HUDEP-2 (cell line): ENCODE data around the gene ADD3.
A peak's percentile ranks its signal among the peaks of the same experiment; 100 is the strongest.
"Not testable (repeated sequence)": the region's sequence is repeated elsewhere in the genome, so short reads cannot be mapped to it uniquely, and the experiment has no call there.

Source experiments
- DNase-seq, 76 experiments: peaks; one replicate each; lab custom pipeline; 2025; ENCODE audit not compliant: unreplicated experiment in 76 of 76; lab: John Stamatoyannopoulos, UW

ADD3 gene

DNA sequence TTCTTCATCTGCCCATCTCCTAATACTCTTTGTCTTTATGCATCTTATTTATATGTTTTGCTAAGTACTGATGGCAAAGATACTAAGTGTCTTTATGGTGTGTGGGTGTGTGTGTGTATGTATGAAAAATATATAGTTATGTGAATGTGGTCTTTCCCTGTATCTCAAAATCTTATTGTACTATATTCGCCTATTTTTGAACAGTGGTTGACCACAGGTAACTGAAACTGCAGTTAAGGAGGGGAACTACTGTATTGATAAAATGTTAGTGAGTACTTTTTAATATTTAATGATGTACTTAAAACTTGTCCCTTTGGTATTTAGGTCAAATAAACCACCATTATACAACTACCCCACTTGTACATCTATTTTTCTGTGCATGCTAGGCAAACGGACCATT is 85.9 kb downstream of the ADD3 start:
- DNase-seq = no peak

GRCh38 chr10:110094786-110095185 is 87.0 kb downstream of the ADD3 start:
- DNase-seq = no peak

DNA sequence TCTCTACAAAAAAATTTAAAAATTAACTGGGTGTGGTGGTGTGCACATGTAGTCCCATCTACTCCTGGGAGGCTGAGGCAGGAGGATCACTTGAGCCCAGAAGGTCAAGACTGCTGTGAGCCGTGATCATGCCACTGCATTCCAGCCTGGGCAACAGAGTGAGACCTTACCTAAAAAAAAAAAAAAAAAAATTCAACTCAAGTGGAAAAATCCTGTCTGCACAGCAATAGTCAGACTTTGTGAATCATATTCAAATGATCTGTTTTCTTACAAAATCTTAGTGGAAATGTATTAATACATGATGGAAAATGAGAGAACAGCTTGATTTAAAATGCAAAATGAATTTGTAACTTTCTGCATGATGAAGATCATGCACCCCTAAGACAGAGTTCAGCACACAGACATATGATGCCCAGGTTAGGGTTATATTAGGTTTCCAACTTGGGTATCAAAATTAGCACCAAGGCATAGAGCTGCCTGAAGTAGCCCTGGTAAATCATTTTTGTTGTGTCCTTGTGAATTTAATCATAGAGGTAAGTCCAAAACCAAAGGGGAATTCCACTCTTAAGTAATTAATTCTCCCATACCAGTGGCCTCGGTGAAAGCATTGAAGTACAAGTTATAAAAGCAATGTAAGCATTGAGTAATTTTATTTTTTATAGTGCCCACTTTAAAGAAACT is 93.8 kb downstream of the ADD3 start:
- no peak for DNase-seq

DNA sequence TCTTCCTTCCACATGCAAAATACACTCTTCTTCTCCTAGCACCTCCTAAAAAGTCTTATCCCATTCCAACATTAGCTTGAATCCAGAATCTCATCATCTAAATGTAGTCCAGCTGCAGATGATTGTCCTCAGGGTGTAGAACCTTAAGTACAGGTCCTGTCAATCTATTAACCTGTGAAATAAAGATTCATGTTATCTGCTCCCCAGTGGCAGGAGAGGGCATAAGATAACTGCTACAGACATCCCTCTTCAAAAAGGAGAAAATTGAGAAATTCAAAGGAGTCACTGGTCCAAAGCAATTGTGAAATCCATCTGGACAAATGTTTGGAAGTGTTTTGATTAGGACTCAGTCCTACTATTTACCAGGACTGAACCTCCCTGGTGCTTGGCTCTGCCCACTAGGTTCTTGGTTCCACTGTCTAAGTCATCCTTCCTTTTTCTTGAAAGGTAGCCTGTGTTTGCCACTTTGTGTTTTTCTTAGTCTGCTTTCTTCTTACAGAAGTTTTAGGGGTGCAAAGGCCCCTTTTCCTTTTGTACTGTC is 96.2 kb downstream of the ADD3 start:
- no peak for DNase-seq

- no peak for DNase-seq
These were observed 98.1 kb downstream of the ADD3 start for GRCh38 chr10:110105873-110106272.

DNA sequence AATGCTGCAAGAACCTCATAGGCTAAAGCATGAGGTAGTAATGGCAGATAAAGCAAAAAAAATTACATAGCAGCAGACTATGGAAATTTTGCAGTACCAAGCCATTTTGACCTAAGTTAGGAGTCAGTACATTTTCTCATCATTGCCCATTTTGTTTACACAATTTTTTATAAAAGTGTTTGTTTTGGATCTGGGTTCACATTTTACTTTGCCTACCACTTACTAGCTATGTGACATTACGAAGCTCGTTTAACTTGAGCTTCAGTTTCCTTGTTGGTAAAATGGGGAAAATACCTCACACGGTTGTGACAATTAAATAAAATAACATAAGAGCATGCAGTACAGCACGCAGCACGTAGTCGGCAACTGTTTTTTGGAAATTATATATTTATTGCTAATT is 99.6 kb downstream of the ADD3 start:
- no peak for DNase-seq

DNA sequence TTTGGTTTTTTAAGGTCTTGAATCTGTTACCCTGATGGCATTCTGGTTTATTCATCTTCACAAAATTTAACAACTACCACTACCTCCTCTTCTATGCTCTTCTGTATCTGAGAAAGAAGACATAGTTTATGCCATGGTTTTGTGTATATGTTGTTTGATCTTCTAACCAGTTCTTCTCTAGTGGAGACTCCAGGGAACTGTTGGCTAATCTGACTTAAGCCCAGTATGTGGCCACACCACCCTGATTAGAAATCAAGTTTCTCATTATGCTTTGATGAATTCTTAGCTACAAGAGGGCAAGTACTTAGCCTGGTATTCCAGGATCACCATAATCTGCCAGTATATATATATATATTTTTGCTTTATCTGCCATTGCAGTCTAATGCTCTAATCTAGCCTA is 100.1 kb downstream of the ADD3 start:
- DNase-seq = no peak

DNA sequence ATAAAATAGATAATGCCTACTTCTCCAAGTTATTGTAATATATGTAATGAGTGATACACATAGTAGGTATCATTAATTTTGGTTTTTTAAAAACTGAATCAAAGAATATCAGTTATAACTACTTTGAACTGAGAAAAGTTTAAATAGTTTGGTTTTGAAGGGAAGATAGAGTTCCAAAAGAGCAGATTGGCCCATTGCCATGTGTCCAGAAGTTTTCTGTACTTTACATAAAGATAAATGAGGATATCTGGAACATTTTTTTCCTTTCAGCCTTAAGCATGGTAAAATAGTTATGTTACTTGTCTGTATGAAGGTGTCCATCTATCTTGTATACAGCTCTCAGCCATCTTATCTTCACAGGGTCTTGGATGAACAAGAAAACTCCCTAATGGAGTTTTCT is 101.7 kb downstream of the ADD3 start:
- DNase-seq = no peak

GRCh38 chr10:110110338-110110737 is 102.6 kb downstream of the ADD3 start:
- no peak for DNase-seq

- DNase-seq = no peak
These were observed 106.0 kb downstream of the ADD3 start for GRCh38 chr10:110113670-110114337.

DNA sequence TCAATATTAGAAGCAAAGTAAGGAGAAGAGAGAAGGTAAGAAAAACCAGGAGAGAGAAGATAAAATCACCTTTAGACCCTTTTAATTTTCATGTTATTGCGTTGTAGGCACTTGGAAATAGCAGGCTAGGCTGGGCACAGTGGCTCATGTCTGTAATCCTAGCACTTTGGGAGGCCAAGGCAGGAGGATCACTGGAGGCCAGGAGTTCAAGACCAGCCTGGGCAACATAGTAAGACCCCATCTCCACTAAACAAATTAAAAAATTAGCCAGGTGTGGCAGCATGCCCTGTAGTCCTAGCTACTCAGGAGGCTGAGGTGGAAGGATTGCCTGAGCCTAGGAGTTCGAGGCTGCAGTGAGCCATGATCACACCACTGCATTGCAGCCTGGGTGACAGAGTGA is 106.9 kb downstream of the ADD3 start:
- not testable (repeated sequence) for DNase-seq

- DNase-seq = no peak
These were observed 108.2 kb downstream of the ADD3 start for GRCh38 chr10:110115784-110116520.

DNA sequence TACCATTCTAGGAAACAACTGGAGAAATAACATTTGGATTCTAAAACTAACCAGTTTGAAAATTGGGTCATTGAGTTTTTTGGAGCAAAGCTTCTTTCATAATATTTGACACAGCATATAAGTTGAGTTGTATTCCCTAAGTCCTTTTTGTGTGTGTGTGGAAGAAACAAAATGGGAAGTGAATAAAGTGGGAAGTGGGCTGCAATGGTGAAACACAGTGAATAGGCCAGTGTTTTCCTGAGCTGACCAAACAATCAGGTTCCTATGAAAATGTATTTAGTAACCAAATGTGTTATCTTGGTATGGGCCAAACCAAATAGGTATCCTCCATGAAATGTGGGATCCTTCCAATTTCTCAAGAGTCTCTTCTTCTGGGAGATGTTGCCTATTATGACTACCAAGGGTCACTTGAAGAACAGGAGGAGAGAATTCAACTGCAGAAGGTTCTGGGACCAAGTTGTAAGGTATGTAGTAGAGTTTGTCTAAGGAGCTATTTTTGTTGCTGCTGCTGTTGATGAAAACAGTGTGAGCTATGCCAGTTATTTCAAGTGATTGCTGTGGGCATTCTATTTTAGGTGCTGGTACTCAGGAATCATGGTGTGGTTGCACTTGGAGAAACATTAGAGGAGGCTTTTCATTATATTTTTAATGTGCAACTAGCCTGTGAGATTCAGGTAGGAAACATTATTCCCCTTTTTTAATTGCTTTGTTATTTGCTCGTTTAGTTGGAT is 111.3 kb downstream of the ADD3 start:
- no peak for DNase-seq

DNA sequence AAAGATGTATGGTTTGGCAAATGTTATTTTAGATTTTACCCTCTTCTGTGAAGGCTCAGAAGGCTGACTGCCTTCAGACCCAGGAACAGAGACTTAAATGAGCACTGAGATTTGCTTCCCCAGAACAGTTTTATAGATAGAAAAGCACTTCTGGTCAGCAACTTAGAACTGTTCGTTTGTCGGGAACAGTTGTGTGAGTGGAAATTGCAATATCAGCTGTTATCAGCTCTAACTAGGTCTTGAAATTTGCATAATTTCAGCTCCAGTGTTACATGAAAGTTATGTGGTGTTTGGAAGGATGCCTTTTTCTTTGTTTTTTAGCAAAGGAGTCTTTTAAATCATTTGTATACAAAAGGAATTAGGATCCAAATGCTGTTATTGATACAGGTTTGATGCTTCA is 115.8 kb downstream of the ADD3 start:
- DNase-seq = no peak

- DNase-seq = no peak
These were observed 121.7 kb downstream of the ADD3 start for GRCh38 chr10:110129490-110129889.

GRCh38 chr10:110134917-110135316 is 127.1 kb downstream of the ADD3 start:
- DNase-seq = no peak

GRCh38 chr10:110135836-110136235 is 128.1 kb downstream of the ADD3 start:
- DNase-seq = not testable (repeated sequence)

DNA sequence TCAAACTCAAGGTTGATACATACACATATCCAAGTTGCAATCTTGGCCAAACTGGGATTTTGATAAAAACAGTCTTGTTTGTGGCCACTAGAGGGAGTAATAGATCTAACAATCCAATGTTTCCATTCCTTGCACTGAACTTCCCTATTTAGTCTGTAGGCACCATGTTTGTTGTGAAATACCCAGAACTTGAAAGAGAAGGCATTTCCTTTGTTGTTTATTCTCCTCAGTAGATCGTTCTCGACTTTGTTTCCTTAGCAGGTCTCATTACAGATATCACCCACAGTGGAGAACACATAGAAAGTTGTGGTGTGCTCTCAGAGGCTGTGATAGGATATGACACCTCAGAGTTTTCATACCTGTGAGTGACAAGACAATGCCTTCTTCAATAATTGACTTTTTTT is 129.4 kb downstream of the ADD3 start:
- DNase-seq = peak in 35 of 76 experiments; percentile 17 to 76 (median 58)

GRCh38 chr10:110138197-110138812 is 130.5 kb downstream of the ADD3 start:
- DNase-seq = peak in 34 of 76 experiments; percentile 22 to 76 (median 62)

DNA sequence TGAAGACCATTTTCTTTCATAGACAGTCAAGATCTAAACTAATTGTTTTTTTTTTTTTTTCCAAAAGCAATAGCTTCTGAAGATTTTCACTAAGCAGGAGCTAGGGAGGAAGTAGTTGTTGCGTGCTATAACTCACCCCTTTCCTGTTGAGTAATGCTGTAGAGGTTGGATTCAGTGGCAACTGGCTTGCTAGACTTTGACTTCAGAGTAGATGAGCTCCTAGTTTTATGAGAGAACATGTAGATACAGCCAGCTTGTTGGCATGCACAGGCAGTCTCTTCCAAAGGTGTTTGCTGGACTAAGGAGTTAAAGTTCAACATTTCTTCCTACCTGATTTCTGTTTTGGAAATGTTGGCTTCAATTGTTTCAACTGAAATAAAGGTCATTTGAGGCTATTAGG is 133.4 kb downstream of the ADD3 start:
- no peak for DNase-seq
